HG02938 (cell line): ENCODE measurements around the gene MAG.

Experiments
- ATAC-seq: cut with Tn5 transposase; IDR thresholded peaks from one replicate; pipeline ENCODE4 v1.9.1; 2021; ENCODE audit warnings: mild to moderate bottlenecking, moderate library complexity; ENCODE audit not compliant: unreplicated experiment

MAG gene

GRCh38 chr19:35341565-35342225 lies 49.7 kb downstream of the MAG start:
- ATAC-seq: no peak

GRCh38 chr19:35342430-35342829 lies 50.5 kb downstream of the MAG start:
- no peak for ATAC-seq

DNA sequence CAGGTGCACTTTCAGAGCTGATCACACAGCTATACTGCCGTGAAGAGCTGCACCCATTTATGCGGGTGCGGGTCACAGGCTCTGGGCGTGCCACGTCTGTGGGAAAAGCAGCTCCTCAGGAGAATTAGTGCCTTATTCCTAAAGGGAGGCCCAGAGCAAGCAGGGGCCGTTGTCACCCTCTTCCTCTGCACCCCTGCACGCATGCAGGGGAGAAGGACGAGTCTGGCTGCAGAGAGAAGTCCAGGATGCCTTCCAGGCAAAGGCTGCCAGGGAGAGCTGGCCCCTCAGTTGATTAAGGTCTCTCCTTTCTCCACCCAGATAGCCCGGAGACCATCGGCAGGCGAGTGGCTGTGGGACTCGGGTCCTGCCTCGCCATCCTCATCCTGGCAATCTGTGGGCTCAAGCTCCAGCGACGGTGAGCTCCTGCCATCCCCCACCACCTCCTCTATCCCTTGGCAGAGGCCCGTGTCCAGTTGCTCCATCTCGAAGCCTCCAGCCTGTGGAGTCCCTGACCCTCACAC lies 52.6 kb downstream of the MAG start:
- ATAC-seq: no peak

GRCh38 chr19:35345671-35346111 lies 53.7 kb downstream of the MAG start:
- no peak for ATAC-seq

DNA sequence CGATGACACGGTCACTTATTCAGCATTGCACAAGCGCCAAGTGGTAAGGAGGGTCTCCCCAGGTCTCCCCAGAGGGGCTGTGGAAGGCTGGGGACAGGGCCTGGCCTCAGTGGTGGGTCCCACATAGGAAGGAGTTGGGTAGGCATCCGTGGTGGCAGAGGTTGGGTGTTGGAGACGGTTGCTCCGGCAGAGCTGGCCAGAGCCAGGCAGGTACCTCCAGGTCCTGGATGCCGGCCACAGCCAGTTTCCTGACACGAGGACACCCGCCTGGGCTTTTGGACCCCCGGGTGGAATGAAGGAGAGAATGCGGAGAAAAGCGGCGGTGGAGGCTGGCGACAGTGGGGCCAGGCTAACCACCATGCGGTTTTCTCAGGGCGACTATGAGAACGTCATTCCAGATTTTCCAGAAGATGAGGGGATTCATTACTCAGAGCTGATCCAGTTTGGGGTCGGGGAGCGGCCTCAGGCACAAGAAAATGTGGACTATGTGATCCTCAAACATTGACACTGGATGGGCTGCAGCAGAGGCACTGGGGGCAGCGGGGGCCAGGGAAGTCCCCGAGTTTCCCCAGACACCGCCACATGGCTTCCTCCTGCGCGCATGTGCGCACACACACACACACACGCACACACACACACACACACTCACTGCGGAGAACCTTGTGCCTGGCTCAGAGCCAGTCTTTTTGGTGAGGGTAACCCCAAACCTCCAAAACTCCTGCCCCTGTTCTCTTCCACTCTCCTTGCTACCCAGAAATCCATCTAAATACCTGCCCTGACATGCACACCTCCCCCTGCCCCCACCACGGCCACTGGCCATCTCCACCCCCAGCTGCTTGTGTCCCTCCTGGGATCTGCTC lies 54.5 kb downstream of the MAG start:
- no peak for ATAC-seq

DNA sequence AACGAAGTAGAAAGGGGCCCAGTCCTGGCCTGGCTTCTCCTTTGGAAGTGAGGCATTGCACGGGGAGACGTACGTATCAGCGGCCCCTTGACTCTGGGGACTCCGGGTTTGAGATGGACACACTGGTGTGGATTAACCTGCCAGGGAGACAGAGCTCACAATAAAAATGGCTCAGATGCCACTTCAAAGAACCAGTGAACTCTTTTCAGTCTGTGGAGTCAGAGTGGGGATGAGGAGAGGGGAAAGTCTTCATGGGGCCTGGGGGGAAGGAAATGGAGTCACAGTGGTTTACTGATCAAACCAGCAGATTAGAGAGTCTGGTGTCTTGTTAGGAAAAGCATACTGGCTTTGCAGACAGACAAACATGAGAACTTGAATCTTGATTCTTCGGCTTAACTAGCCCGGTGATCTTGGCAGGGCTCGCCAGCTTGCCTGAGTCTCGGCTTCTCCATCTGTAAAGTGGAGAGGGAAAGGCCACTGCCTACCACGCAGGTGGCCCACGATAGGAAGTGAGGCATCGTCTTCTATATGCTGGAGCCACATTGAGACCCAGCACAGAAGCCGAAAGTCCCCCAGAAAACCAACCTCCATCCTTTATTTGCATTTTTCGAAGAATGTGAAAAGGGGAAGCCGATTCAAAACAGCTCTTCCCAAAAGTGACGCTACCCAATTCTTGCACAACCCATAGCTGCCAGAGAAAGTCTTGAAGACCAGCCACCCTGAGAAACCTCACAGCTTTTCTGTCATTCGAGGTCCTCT lies 55.4 kb downstream of the MAG start, which contains the start of gene FFAR1:
Gene FFAR1 (plus strand): TSS at position 732 of the 759 bp plus-strand sequence. CDS start 3,650 bp downstream, outside the sequence.
- no peak for ATAC-seq

DNA sequence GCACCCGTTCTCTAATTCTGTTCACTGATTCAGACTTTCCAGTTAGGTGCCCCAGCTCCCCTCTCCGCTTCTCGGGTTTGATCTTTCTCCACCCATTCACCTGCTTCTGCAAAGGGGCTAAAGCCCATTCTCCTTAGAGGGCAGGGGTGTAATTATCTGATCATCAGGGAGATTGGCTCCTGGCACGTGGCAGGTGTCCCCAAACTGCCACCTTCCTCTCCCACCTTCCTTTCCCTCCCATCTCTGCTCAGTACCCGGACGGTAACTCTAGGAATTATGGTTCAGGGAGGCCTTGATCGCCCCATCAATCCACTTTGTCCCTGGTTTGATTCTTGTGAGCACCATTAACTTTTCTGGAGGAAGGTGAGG lies 56.0 kb downstream of the MAG start:
- ATAC-seq: no peak

GRCh38 chr19:35348911-35349611 lies 57.1 kb downstream of the MAG start:
- no peak for ATAC-seq

GRCh38 chr19:35349614-35350521 lies 57.9 kb downstream of the MAG start:
- no peak for ATAC-seq

DNA sequence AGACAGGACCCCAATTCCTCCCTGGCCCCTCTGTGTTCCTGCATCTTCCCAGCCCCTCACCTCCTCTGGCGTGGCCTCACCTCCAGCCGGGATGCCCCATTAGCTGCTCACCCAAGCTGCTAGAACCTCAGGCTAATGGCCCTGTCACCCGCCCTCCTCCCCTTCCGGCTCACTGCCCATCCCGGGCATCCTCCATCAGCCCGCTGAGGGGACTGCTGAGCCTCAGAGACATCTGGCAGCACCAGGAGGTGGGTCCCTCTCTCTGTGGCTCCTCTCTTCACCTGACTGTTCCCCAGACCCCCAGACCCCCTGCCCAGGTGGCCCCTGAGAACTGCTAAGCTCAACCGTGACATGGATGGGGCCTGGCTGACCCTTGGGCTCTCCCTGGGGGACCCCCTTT lies 58.6 kb downstream of the MAG start:
- no peak for ATAC-seq

DNA sequence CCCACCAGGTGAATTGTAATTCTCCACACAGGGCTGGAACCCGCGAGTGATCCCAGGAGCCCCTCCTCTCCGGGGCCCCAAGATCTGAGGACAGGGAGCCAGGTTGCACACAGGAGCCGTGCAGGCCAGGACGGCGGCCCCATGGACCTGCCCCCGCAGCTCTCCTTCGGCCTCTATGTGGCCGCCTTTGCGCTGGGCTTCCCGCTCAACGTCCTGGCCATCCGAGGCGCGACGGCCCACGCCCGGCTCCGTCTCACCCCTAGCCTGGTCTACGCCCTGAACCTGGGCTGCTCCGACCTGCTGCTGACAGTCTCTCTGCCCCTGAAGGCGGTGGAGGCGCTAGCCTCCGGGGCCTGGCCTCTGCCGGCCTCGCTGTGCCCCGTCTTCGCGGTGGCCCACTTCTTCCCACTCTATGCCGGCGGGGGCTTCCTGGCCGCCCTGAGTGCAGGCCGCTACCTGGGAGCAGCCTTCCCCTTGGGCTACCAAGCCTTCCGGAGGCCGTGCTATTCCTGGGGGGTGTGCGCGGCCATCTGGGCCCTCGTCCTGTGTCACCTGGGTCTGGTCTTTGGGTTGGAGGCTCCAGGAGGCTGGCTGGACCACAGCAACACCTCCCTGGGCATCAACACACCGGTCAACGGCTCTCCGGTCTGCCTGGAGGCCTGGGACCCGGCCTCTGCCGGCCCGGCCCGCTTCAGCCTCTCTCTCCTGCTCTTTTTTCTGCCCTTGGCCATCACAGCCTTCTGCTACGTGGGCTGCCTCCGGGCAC lies 59.6 kb downstream of the MAG start:
- ATAC-seq: no peak

DNA sequence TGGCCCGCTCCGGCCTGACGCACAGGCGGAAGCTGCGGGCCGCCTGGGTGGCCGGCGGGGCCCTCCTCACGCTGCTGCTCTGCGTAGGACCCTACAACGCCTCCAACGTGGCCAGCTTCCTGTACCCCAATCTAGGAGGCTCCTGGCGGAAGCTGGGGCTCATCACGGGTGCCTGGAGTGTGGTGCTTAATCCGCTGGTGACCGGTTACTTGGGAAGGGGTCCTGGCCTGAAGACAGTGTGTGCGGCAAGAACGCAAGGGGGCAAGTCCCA lies 60.2 kb downstream of the MAG start:
- no peak for ATAC-seq

GRCh38 chr19:35352448-35353304 lies 60.7 kb downstream of the MAG start:
- ATAC-seq: no peak

- no peak for ATAC-seq
These were observed 61.7 kb downstream of the MAG start for GRCh38 chr19:35353635-35354034.

- no peak for ATAC-seq
These were observed 62.9 kb downstream of the MAG start for GRCh38 chr19:35354898-35355297.

DNA sequence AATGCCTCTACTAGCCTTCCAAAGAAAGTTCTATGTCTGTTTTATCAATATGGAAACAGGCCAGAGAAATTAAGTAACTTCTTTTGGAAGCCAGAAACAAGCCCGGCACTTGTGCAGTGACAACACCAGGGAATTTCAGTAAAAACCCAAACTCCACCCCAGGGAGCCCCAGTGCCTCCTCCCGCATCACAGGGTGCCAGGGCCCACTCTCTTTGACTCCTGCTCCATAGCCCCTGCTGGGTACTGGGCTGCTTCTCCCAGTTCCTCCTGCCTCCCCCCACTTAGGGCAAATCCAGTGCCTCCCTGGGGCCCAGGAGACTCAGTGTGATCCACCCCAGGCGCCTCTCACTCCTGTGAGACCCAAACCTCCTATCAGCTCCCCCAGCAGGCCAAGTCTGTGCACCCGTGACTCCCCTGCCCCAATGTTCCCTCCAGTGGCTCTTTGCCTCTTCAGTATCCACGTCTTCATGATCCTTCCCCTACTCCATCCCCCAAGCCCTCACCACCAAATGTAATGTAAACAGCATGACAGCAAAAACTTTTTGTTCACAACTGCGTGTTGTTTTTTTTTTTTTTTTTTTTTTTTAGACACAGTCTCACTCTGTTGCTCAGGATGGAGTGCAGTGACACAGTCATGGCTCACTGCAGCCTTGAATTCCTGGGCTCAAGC lies 64.0 kb downstream of the MAG start:
- ATAC-seq: no peak

DNA sequence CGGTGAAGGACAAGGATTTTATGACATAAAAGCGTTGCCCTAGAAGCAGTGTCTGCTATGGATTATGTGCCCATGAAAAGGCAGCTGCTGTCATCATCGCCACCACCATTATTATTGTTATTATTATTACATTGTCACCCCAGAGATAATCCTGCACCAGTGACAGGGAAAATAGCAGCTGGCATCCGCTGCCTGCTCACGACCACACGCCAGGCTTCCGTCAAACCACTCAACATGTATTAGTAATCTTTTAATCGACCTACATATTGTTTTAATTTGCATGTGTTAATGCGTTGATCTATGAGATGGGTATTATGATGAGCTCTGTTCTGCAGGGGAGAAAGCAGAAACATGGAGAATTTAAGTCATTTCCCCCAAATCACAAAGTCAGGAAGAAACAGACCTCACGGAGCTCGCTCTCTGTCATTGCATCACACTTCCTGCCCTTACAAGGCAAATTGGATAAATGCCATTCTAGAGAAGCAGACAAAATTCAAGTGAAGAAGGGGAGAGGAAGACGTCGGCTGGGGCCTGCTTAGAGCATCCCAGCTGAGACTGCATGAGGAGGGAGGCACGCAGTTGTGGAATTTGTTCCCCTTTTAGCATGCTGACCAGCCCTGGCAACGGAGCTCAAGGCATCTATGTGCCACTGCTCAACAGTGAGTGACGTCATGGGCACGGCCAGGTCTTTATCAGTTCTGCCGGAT lies 66.1 kb downstream of the MAG start, which contains the start of gene FFAR3:
Gene FFAR3 (plus strand): TSS at position 594 of the 707 bp plus-strand sequence. CDS start 431 bp downstream, outside the sequence.
- ATAC-seq: no peak
